Measurements from ENCODE around the gene PPP5C. TPM values are rescaled to one million over a fixed set of nuclear protein-coding genes. Genes with fewer than 3 reads are reported as not detected.

The PPP5C gene
- total and polyA plus RNA-seq, 9 of the 15 experiments (the other 6 are each of a cell fraction or from before 2014, with no cell fraction given) = 1.9 to 166 (median 108) TPM

- TF ChIP-seq ZHX1 (conservative IDR thresholded peaks at IDR 0.05; ENCODE audit: low read length) = no peak
- no peak for TF ChIP-seq NR2C1 (IDR thresholded peaks at IDR 0.05)
- TF ChIP-seq NR2C1 (tag; IDR thresholded peaks at IDR 0.05) = no peak
- peak; percentile 83 for TF ChIP-seq CREM (IDR thresholded peaks at IDR 0.05; ENCODE audit: low read depth)
- TF ChIP-seq RCOR1 (IDR thresholded peaks at IDR 0.05; ENCODE audit: borderline replicate concordance in 1 of 2, low read depth in 2 of 2, low read length in 2 of 2) = peak in 1 of 2 experiments; percentile 37; a peak in 2 of 4 replicates
- peak; percentile 56; the same call in 1 of the 2 replicates for TF ChIP-seq ARID1B (IDR thresholded peaks at IDR 0.05)
- TF ChIP-seq ATF4 (CRISPR knock-in tag; IDR thresholded peaks at IDR 0.05) = peak; percentile 46; the same call in 1 of the 2 replicates
- TF ChIP-seq CHCHD3 (CRISPR knock-in tag; IDR thresholded peaks at IDR 0.05) = no peak
- TF ChIP-seq NR4A1 (CRISPR knock-in tag; IDR thresholded peaks at IDR 0.05) = no peak
- no peak for TF ChIP-seq NR4A1 (tag; IDR thresholded peaks at IDR 0.05)
- TF ChIP-seq PTTG1 (tag; IDR thresholded peaks at IDR 0.05; ENCODE audit: low read depth) = no peak
- no peak for TF ChIP-seq HOXB6 (CRISPR knock-in tag; IDR thresholded peaks at IDR 0.05; ENCODE audit: borderline replicate concordance)
- peak; percentile 32 for TF ChIP-seq PHF20 (IDR thresholded peaks at IDR 0.05; ENCODE audit: partially characterized antibody)
- TF ChIP-seq KAT7 (CRISPR knock-in tag; IDR thresholded peaks at IDR 0.05; ENCODE audit: borderline replicate concordance) = no peak
- TF ChIP-seq PRDM10 (IDR thresholded peaks at IDR 0.05; ENCODE audit: partially characterized antibody) = peak; percentile 27
- no peak for TF ChIP-seq ZFP30 (CRISPR knock-in tag; IDR thresholded peaks at IDR 0.05; ENCODE audit: borderline replicate concordance)
- TF ChIP-seq CHD4 (IDR thresholded peaks at IDR 0.05; ENCODE audit: insufficient read depth, insufficient replicate concordance, low read depth, low read length, poor library complexity, severe bottlenecking) = no peak
- peak; percentile 67; the same call in 1 of the 2 replicates for TF ChIP-seq ZBTB9 (CRISPR knock-in tag; IDR thresholded peaks at IDR 0.05)
- peak; percentile 77 for TF ChIP-seq RB1 (IDR thresholded peaks at IDR 0.05; ENCODE audit: low read depth)
Observed at GRCh38 chr19:46413262-46414031, 66.6 kb downstream of the PPP5C start, which contains the start of gene CCDC8 (continued).
